Activated gamma-delta T cell (primary cell): ENCODE data around the gene YWHAQ.
"Not testable (repeated sequence)": the region's sequence is repeated elsewhere in the genome, so short reads cannot be mapped to it uniquely, and the experiment has no call there.

Source experiments
- DNase-seq: peaks from one replicate; lab custom pipeline; 2025; lab: John Stamatoyannopoulos, UW

Gene YWHAQ

DNA sequence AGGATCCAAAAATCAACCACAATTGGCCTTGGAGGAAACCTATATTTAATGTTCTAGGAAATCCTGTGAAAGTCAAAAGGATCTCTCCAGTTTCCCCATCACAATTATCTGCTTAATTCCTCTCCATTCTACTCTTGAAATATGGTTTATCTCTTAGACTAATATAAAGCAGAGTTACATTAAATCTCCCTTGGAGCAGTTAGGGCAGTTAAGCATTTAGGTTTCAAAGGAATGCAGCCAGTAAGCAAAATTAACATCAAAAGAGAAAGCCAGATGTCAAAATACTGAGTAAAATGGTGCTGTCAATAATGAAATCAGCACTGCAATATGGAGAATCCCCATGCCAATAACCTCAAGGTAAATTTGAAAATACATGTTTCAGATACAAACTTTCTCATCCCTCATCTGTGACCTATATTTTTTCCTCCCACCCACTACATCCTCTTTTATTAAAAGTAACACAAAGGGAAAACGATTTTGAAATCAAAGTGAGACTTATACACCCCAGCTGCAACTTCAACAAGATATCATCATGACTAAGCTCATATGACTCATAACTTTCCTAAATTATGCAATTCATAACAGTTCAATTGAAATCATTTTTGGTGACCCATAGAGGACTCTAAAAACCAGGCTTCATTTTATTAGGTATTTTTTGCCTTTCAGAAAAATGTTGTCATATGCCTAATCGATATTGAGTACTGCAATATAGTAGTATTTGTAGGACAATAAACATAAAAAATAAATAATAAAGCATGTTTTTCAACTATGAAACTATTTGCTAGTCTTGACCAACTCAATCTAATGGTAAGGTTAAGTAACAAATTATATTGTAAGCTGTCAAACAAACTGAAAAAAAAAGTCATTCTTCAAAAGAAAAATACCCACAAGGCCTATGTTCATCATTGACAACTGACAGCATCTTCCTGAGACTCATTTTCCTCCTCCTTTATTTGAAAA, 78.3 kb downstream of the YWHAQ start:
- no peak for DNase-seq

DNA sequence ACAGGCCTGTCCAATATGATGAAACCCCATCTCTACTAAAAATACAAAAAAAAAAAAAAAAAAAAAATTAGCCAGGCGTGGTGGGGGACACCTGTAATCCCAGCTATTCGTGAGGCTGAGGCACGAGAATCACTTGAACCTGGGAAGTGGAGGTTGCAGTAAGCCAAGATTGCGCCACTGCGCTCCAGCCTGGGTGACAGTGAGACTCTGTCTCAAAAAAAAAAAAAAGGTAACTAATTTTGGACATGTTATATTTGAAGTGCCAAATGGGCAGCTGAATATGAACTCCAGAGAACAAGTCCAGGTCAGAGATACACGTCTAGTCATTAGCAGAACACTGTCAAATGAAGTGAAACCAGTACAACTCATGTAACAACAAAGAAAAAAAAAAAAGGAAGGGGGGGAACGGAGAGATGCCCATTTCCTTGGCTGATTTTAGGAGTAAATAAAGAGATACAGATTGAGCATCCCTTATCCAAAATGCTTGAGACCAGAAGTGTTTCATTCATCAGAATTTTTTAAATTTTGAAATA, 79.9 kb downstream of the YWHAQ start:
- not testable (repeated sequence) for DNase-seq

DNA sequence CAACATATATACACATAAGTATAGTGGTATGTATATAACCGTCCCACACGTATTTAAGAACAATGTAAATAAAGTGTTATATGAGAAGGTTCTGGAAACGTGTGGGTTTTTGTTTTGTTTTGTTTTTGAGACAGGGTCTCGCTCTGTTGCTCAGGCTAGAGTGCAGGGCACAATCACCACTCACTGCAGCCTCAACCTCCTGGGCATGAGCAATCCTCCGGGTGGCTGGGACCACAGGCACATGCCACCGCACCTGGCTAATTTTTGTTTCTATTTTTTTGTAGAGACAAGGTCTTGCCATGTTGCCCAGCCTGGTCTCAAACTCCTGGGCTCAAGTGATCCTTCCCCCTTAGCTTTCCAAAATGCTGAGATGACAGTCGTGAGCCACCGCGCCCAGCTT, 81.4 kb downstream of the YWHAQ start:
- no peak for DNase-seq

DNA sequence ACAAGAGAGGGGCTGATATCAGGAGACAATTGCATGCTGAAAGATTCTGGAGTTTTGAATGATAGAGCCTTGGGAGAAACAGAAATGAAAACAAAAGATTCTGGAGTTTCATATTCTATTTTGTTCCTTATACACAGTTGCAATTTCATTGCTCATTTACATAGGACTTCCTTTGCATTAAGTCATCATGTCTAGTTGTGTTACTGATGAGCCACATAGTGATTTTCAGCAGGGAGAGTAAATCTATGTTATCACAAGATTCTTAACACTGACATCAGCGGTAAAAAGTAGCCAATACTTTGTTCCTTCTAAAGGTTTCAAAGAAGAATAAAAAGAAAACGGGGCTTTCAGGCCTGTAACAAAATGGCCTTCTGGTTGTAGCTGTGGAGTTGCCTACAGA, 82.3 kb downstream of the YWHAQ start:
- DNase-seq, result no peak

- no peak for DNase-seq
Measured at GRCh38 chr2:9547262-9547991, 83.4 kb downstream of the YWHAQ start.

- DNase-seq, result no peak
Measured at GRCh38 chr2:9545502-9545901, 85.3 kb downstream of the YWHAQ start.

GRCh38 chr2:9543557-9543956, 87.2 kb downstream of the YWHAQ start:
- no peak for DNase-seq

GRCh38 chr2:9539531-9539930, 91.3 kb downstream of the YWHAQ start:
- DNase-seq, result no peak

DNA sequence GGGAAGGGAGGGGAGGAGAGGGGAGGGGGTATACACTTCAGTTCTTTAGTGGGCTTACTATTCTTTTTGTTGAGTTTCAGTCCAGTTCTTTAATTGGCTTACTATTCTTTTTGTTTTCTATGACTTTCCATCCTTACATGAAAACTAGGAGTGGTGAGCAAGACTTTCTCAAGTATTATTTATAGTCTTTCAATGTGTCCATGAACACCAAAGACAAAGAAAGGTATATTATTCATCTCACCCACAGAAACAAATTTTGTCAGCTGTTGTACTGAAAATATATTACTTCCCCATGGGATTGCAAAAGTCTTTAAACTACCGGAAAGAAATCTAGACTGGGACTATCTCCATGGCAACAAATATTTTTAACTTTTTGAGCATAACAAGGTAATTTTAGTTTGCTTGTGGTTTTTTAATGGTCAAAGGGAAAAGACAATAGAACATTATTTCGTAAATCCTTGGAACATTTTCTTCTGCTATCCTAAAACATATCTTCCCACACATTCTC, 92.7 kb downstream of the YWHAQ start:
- DNase-seq, result no peak

DNA sequence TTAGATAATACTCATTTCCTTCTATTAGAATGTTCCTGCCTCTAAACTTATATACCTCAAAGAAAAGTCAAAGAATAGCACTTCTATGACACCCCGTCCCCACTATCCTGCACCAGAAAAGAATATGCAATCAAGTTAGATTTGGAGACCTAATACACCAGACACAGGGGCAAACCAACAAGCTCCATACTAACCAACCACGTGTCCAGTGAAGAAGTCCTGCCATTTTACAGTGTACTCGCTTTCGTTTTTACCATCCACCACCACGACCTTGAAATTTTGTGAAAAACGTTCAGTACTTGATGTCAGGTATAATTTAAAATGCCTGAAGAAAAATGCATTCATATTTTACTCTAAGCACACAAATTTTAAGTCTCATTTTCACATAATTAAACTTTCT, 94.3 kb downstream of the YWHAQ start:
- DNase-seq, result no peak

- no peak for DNase-seq
Measured at GRCh38 chr2:9535177-9535576, 95.6 kb downstream of the YWHAQ start.
